Measurements from ENCODE around the gene AGTPBP1.

AGTPBP1 gene

DNA sequence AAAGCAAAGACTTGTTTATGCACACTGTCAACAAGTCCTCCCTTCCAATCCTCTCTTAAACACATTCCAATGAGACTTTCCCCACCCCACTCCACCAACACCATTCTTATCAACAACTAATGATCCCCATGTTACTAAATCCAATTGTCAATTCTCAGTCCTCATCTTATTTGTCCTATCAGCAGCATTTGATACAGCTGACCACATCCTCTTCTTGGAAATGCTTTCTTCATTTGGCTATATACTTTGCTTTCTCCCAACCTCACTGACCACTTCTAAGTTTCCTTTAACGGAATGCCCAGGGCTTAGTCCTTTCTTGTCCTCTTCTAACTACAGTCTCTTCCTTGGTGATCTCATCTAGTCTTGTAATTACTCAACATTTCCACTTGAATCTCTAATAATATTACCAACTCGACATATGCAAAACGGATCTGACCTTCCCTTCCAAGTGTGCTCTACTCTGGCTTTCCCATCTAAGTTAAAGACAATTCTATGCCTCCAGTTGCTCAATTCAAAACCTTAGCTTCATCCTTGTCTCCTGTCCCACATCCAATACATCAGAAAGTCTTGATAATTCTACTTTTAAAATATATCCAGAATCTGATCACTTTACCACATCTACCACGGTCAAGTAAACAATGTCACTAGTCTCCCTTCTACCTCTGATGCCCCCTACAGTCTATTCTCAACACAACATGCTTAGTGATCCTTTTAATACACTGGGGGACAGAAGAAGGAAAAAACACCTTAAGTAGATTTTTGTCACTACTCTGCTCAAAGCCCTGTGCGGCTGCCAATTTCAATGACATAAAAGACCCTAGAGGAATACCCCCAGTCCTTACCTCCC lies 25.5 kb downstream of the AGTPBP1 start:
- TF ChIP-seq, protein P1, sequence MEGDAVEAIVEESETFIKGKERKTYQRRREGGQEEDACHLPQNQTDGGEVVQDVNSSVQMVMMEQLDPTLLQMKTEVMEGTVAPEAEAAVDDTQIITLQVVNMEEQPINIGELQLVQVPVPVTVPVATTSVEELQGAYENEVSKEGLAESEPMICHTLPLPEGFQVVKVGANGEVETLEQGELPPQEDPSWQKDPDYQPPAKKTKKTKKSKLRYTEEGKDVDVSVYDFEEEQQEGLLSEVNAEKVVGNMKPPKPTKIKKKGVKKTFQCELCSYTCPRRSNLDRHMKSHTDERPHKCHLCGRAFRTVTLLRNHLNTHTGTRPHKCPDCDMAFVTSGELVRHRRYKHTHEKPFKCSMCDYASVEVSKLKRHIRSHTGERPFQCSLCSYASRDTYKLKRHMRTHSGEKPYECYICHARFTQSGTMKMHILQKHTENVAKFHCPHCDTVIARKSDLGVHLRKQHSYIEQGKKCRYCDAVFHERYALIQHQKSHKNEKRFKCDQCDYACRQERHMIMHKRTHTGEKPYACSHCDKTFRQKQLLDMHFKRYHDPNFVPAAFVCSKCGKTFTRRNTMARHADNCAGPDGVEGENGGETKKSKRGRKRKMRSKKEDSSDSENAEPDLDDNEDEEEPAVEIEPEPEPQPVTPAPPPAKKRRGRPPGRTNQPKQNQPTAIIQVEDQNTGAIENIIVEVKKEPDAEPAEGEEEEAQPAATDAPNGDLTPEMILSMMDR (IDR thresholded peaks at IDR 0.05; ENCODE audit: extremely low read depth, insufficient read depth, missing control alignments) = peak; percentile 56
- in situ Hi-C loops (cut with MboI; ENCODE audit: low pct_unique_long_range_greater_than_20kb, low sequenced_read_pairs, unreplicated experiment) = no loop called here
- DNase-seq (ENCODE audit: low spot score) = peak; percentile 28

DNA sequence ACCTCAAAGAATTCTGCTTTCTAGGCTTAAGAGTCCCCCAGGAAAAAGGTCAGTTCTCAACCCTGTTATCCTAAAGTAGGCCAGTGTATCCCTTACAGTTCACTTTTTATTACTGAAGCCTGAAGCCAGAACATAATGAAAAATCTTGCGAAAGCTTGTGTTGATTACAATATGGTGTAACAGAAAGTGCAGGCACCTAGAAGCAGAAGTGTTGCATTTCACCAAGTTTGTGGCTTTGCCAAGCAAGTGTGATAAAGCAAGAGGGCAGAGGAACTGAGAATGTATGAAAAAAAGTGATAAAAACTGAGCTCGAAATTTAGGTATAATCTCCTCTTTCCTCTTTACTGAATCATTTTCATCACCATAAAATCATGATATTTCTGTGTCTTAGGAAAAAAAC lies 26.2 kb downstream of the AGTPBP1 start:
- DNase-seq (ENCODE audit: low spot score) = no peak
- in situ Hi-C loops (cut with MboI; ENCODE audit: low pct_unique_long_range_greater_than_20kb, low sequenced_read_pairs, unreplicated experiment) = no loop called here
- TF ChIP-seq, protein P1 (IDR thresholded peaks at IDR 0.05; ENCODE audit: extremely low read depth, insufficient read depth, missing control alignments) = no peak

DNA sequence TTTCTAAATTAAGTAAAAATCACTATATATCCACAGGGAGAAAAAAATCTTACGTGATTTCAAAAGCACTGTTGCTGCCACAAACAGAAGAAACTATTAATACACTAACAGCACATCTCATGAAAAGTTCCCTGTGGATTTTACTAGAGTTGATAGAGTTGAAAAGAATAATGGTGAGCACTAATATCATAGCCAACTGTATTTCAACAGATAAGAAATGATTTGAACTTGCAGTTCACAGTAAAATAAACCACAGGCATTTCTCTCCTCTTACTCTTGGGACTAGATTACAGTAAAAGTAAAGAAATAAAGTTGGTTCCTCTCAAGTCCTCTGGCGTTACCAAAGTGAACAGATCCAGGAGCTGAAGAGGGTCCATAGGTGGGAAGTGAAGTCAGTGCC lies 27.9 kb downstream of the AGTPBP1 start:
- no peak for DNase-seq (ENCODE audit: low spot score)
- TF ChIP-seq, protein P1 (IDR thresholded peaks at IDR 0.05; ENCODE audit: extremely low read depth, insufficient read depth, missing control alignments) = no peak
- in situ Hi-C loops (cut with MboI; ENCODE audit: low pct_unique_long_range_greater_than_20kb, low sequenced_read_pairs, unreplicated experiment) = no loop called here

DNA sequence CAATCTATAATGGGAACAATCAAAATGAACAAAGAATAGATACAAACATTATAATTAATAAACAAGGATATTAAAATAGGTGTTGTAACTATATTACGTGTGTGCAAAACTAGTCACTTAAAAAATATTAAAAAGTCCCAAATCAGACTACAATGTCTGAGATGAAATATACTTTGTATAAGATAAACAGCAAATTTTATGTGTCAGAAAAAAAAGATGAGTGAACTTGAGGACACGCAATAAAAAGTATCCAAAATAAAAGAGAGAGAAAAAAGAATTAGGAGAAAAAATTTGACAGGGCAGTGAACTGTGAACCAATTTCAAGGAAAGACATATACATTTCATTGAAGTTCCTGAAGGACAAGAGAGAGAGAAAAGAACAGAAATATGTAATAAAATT lies 37.0 kb downstream of the AGTPBP1 start:
- in situ Hi-C loops (cut with MboI; ENCODE audit: low pct_unique_long_range_greater_than_20kb, low sequenced_read_pairs, unreplicated experiment) = no loop called here
- no peak for DNase-seq (ENCODE audit: low spot score)
- TF ChIP-seq, protein P1 (IDR thresholded peaks at IDR 0.05; ENCODE audit: extremely low read depth, insufficient read depth, missing control alignments) = no peak

DNA sequence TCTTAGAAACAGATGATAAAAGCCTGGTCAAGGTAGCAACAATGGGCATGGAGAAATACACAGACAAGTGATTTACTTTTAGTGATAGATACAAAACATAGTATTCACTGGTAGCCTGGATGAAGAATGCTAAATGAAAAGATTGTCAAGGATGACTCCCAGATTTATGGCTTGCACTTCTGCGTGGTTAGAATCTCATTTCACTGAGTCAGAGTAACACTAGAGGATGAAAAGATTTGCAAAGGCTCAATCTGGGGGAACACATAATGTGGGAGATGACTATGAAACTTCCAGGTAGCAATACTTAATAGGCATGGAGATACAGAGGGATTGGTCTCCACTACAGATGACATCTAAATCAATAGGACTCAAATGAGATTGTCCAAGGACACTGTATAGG lies 38.4 kb downstream of the AGTPBP1 start:
- in situ Hi-C loops (cut with MboI; ENCODE audit: low pct_unique_long_range_greater_than_20kb, low sequenced_read_pairs, unreplicated experiment) = no loop called here
- DNase-seq (ENCODE audit: low spot score) = no peak
- TF ChIP-seq, protein P1 (IDR thresholded peaks at IDR 0.05; ENCODE audit: extremely low read depth, insufficient read depth, missing control alignments) = no peak

DNA sequence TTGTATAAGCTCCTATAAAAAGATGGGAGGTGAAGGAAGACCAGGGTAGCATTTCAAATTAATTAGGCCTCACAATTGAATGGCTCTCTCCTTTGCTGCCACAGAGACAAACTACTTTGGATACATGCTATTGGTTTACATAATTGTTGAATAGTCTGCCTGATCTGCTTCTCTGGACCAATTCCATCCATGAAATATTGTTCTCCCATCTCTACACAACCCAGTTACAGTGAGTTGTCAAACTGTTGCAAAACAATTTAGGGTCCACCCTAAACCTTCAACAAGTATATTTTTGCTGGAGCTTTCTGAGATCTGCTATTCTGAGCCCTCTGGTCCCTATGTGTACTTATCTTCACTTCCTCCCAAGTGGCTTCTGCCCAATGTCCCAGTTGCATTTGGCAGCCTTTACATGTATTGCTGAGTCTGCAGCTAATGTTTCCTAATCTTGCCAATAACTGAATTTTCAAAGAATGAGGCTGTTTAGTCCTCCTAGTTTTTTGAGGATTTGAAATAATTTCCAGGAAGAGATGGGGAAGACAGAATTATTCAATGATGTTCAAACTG lies 38.9 kb downstream of the AGTPBP1 start:
- no peak for DNase-seq (ENCODE audit: low spot score)
- TF ChIP-seq, protein P1 (IDR thresholded peaks at IDR 0.05; ENCODE audit: extremely low read depth, insufficient read depth, missing control alignments) = no peak
- in situ Hi-C loops (cut with MboI; ENCODE audit: low pct_unique_long_range_greater_than_20kb, low sequenced_read_pairs, unreplicated experiment) = no loop called here
